ENCODE results near the gene KMT5C.

Gene KMT5C

GRCh38 chr19:55369653-55370304 lies 30.1 kb downstream of the KMT5C start:
- no peak for DNase-seq

DNA sequence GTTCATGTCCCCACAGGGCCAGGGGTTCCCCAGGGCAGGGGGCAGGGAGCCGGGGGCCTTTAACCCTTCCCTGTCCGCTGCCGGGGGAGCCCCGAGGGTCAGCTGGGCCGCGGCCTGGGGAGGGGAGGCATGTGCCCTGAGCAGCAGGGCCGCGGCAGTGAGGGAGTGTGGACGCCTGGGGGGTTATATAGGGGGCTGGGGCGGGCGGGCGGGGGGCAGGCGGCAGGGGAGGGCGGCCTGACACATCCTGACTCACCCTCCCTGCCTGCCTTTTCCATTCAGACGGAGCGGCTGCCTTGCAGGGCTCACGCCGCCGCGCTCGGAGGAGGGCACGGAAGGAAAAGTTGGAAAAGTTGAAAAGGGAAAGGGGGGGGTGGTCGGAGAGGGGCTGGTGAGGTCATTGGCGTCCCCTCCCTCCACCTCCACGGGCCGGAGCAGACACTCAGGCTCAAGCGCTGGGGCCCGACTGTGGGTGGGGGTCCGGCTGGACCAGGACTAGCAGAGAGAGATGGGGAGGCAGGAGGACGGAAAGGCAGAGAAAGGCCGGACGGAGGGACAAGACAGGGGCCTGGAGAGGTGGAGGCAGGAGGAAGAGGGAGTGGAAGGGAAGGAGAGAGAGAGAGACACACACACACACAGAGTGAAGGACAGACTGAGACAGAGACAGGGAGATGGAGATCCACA lies 30.8 kb downstream of the KMT5C start, which contains the start of gene IL11:
Gene IL11, minus strand, starts transcription at position 159 of the 684 bp plus-strand sequence. Its CDS starts 153 bp downstream, at position 6.
- DNase-seq: no peak

- no peak for DNase-seq
Measured at GRCh38 chr19:55372316-55373081, 32.8 kb downstream of the KMT5C start.

- DNase-seq: no peak
Measured at GRCh38 chr19:55373306-55373992, 33.8 kb downstream of the KMT5C start.

- no peak for DNase-seq
Measured at GRCh38 chr19:55373993-55374757, 34.5 kb downstream of the KMT5C start.

- no peak for DNase-seq
Measured at GRCh38 chr19:55376241-55376933, 36.7 kb downstream of the KMT5C start, which contains the start of gene TMEM190. TMEM190 (plus strand) TSS chr19:55376826; CDS start chr19:55376854, 28 bp downstream.

DNA sequence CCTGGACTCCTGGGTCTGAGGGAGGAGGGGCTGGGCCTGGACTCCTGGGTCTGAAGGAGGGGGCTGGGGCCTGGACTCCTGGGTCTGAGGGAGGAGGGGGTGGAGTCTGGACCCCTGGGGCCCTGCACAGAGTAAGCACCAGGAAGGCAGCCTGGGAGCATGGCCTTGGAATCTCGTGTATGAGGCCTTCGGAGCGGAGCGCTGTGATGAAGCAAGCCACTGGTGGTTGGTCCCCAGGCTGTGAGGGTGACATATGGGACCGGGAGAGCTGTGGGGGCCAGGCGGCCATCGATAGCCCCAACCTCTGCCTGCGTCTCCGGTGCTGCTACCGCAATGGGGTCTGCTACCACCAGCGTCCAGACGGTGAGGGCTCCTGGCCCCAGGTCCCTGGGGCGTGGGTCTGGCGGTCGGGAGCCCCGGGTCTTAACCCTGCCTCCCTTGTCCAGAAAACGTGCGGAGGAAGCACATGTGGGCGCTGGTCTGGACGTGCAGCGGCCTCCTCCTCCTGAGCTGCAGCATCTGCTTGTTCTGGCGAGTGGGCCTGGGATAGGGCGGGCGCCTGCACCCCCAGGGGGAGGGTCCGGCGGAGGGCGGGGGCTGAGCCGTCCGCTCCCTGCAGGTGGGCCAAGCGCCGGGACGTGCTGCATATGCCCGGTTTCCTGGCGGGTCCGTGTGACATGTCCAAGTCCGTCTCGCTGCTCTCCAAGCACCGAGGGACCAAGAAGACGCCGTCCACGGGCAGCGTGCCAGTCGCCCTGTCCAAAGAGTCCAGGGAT lies 37.9 kb downstream of the KMT5C start:
- DNase-seq: no peak

GRCh38 chr19:55379174-55379573 lies 39.5 kb downstream of the KMT5C start:
- DNase-seq: no peak

DNA sequence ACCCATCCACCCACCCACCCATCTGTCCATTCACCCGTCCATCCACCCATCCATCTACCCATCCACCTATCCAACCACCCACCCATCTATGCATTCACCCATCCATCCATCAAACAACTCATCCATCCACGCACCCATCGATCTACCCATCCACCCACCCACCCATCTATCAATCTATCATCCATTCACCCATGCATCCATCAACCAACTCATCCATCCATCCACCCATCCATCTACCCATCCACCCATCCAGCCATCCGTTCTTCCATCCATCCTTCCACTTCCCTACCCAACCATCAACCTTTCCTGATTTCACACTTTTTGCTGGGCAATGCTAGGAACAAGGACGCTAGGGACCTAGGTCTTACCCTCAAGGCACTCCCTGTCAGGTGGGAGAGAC lies 42.3 kb downstream of the KMT5C start:
- DNase-seq: no peak

GRCh38 chr19:55382522-55383054 lies 42.9 kb downstream of the KMT5C start:
- no peak for DNase-seq

DNA sequence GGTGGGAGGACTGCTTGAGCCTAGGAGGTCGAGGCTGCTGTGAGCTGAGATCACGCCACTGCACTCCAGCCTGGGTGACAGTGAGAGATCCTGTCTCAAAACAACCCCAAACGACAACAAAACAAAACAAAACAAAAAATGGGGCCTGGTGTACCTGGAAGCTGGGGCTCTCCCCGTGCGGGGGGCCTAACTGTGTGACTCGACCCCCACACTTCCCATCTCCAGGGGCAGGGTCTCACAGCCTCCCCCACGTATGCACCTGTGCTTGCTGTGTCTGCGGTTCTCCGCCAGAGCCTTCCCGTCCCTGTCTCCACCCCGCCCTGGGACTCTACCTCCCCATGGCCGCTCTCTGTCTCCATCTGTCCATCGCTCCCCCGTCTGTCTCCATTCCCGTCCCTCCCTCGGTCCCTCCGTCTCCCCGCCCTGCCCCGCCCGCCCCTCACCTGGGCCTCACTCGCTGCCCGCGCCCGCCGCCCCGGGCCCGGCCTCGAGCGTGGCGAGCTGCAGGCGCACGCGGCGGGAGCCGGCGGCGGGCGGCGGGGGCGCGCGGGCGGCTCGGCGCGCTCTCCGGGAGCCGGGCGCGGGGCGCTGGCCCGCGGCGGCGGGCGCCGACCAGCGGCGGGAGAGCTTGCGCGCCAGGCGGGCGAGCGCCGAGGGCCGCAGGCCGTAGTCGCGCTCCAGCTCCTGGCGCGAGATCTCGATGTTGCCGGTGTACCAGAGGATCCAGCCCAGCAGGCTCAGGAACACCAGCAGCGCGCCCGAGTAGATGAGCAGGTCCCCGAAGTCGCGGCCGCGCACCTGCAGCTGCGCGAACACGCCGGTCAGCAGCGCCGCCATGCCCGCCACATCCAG lies 43.8 kb downstream of the KMT5C start:
- peak; percentile 39 to 52 for DNase-seq

DNA sequence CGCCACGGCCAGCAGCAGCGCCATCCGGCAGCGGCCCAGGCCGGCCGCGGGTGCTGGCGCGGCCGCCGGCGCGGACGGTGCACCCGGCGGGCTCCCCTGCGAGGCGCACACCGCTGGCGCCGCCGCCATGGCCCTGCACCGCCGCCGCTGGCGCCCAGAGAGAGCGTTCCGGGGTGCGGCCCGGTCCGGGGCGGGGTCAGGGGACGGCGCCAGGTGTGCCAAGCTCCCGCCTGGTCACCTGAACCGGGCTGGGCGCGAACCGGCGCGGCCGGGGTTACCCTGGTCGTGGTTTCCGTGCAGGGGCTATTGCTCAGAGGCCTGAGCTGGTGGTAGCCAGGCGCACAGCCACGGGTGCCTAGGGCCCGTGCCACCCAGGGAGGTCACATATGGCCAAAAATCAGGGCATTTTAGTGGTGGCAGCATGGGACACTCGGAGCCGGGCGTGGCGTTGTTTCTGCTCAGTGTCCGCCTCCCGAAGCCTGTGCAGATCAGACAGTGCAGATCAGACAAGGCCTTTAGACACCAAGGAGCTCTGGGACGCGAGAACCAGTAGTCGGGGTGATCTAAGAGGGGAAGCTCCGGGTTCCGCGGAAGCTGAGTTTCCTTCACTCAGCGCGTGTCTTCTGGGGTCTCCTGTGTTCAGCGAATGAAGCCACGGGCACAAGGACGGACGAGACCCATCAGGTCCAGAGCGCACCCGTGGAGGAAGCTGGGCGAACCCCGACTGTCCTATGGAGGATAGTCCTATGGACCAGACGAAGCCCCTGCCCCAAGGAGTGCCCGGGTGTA lies 44.6 kb downstream of the KMT5C start, which contains the start of gene TMEM238:
Gene TMEM238, minus strand, starts transcription at position 162 of the 789 bp plus-strand sequence. Its CDS starts 33 bp downstream, at position 129.
- peak in 1 of 2 experiments; percentile 9 for DNase-seq

- DNase-seq: peak; percentile 90 to 92
Measured at GRCh38 chr19:55384920-55385723, 45.4 kb downstream of the KMT5C start.

- peak; percentile 95 to 96 for DNase-seq
Measured at GRCh38 chr19:55385724-55386492, 46.2 kb downstream of the KMT5C start, which contains the start of gene RPL28. RPL28 (plus strand) TSS chr19:55385932; CDS start chr19:55386358, 426 bp downstream.

- DNase-seq: no peak
Measured at GRCh38 chr19:55386493-55386971, 46.9 kb downstream of the KMT5C start.

GRCh38 chr19:55387736-55388497 lies 48.2 kb downstream of the KMT5C start:
- DNase-seq: no peak
